HepG2 (cell line): ENCODE measurements around the gene CD36. TPM values are rescaled to one million over a fixed set of nuclear protein-coding genes. Genes with fewer than 3 reads are reported as not detected.

Experiments
- ARID4A ChIP-seq: sonication (generic); formaldehyde crosslinking; IDR thresholded peaks from 2 replicates; pipeline ENCODE4 v1.5.0; 2020; ENCODE audit warnings: mild to moderate bottlenecking, missing genetic modification reagents, borderline replicate concordance
- BCL6 ChIP-seq: IDR thresholded peaks from 2 replicates; pipeline ENCODE4 v1.6.1; 2016; ENCODE audit warnings: missing genetic modification reagents, missing compliant biosample characterization
- DPF2 ChIP-seq: sonication (generic); formaldehyde crosslinking; IDR thresholded peaks from 2 replicates; pipeline ENCODE4 v1.4.0; 2020; ENCODE audit warnings: mild to moderate bottlenecking, low read depth, missing genetic modification reagents, borderline replicate concordance
- HMG20B ChIP-seq: conservative IDR thresholded peaks from 2 replicates; pipeline ENCODE4 v1.6.1; 2016; ENCODE audit warnings: missing genetic modification reagents, missing compliant biosample characterization
- JUND ChIP-seq: sonication (generic); formaldehyde crosslinking; IDR thresholded peaks from 2 replicates; pipeline ENCODE4 v1.8.0; 2022; ENCODE audit warnings: mild to moderate bottlenecking, missing genetic modification reagents
- MIER2 ChIP-seq: IDR thresholded peaks from 2 replicates; pipeline ENCODE4 v1.6.1; 2016; ENCODE audit warnings: missing biosample characterization, missing genetic modification reagents
- MIXL1 ChIP-seq: IDR thresholded peaks from 2 replicates; pipeline ENCODE4 v1.6.1; 2016
- MTA1 ChIP-seq: sonication (generic); formaldehyde crosslinking; IDR thresholded peaks from 2 replicates; pipeline ENCODE4 v1.4.0; 2020; ENCODE audit warnings: missing genetic modification reagents, mild to moderate bottlenecking, borderline replicate concordance
- NR2F6 ChIP-seq, 2 experiments: IDR thresholded peaks; 2 replicates each; pipeline ENCODE4 v1.6.1; 2016; ENCODE audit warnings: antibody characterized with exemption in 1 of 2, mild to moderate bottlenecking in 1 of 2
- PAWR ChIP-seq: sonication (generic); formaldehyde crosslinking; IDR thresholded peaks from 2 replicates; pipeline ENCODE4 v1.4.0; 2020; ENCODE audit warnings: missing genetic modification reagents, mild to moderate bottlenecking, borderline replicate concordance
- SAFB2 ChIP-seq: sonication (generic); formaldehyde crosslinking; IDR thresholded peaks from 2 replicates; pipeline ENCODE4 v1.5.1; 2020; ENCODE audit warnings: missing genetic modification reagents, low read depth, mild to moderate bottlenecking, borderline replicate concordance
- SALL1 ChIP-seq: sonication (generic); formaldehyde crosslinking; IDR thresholded peaks from 2 replicates; pipeline ENCODE4 v1.8.0; 2022; ENCODE audit warnings: mild to moderate bottlenecking, missing genetic modification reagents
- TEAD2 ChIP-seq: sonication (generic); formaldehyde crosslinking; IDR thresholded peaks from 2 replicates; pipeline ENCODE4 v1.9.0; 2021; ENCODE audit warnings: missing genetic modification reagents
- TFE3 ChIP-seq: IDR thresholded peaks from 2 replicates; pipeline ENCODE4 v1.6.1; 2016
- ZBTB20 ChIP-seq: sonication (generic); formaldehyde crosslinking; IDR thresholded peaks from 2 replicates; pipeline ENCODE4 v1.8.1; 2023; ENCODE audit warnings: missing genetic modification reagents, low read depth, mild to moderate bottlenecking, borderline replicate concordance
- ZNF251 ChIP-seq: sonication (generic); formaldehyde crosslinking; IDR thresholded peaks from 2 replicates; pipeline ENCODE4 v1.9.0; 2021; ENCODE audit warnings: mild to moderate bottlenecking, missing genetic modification reagents
- ZNF296 ChIP-seq: sonication (generic); formaldehyde crosslinking; conservative IDR thresholded peaks from 2 replicates; pipeline ENCODE4 v1.5.0; 2020; ENCODE audit warnings: mild to moderate bottlenecking, missing genetic modification reagents
- ZNF441 ChIP-seq: sonication (generic); formaldehyde crosslinking; IDR thresholded peaks from 2 replicates; pipeline ENCODE4 v1.7.0; 2021; ENCODE audit warnings: missing genetic modification reagents, borderline replicate concordance
- ZNF570 ChIP-seq: sonication (generic); formaldehyde crosslinking; IDR thresholded peaks from 2 replicates; pipeline ENCODE4 v1.4.0; 2020; ENCODE audit warnings: mild to moderate bottlenecking, missing genetic modification reagents, borderline replicate concordance
- ZNF605 ChIP-seq: sonication (generic); formaldehyde crosslinking; IDR thresholded peaks from 2 replicates; pipeline ENCODE4 v1.8.0; 2022; ENCODE audit warnings: mild to moderate bottlenecking, missing genetic modification reagents
- ZNF768 ChIP-seq: sonication (generic); formaldehyde crosslinking; IDR thresholded peaks from 2 replicates; pipeline ENCODE4 v1.4.0; 2020; ENCODE audit warnings: missing genetic modification reagents
- ZNF878 ChIP-seq: sonication (generic); formaldehyde crosslinking; IDR thresholded peaks from 2 replicates; pipeline ENCODE4 v1.8.1; 2023; ENCODE audit warnings: mild to moderate bottlenecking, missing genetic modification reagents, moderate library complexity
- ZSCAN31 ChIP-seq: sonication (generic); formaldehyde crosslinking; IDR thresholded peaks from 2 replicates; pipeline ENCODE4 v1.5.0; 2020; ENCODE audit warnings: low read depth, mild to moderate bottlenecking, missing genetic modification reagents
- polyA plus RNA-seq, 8 experiments: library from polyadenylated mRNA; depleted of rRNA in 3 of 8; stranded (reverse) in 7 of 8; unstranded in 1 of 8; fragments of >200 nt; fragmentation: Illumina TruSeq in 4 of 8; extraction: Trizol in 4 of 8; gene quantifications; 2 replicates each; pipeline versions ENCODE4 v1.2.1 to v1.2.3, GENCODE V29; 2011 to 2016; ENCODE audit warnings: low read depth in 4 of 8, missing spikeins in 1 of 8, mixed read lengths in 1 of 8; ENCODE audit not compliant: insufficient read depth in 1 of 8
- total RNA-seq, 5 experiments: library from RNA; depleted of rRNA; stranded (reverse); fragments of >200 nt; fragmentation: Illumina TruSeq; extraction: Trizol; gene quantifications; 2 replicates each; pipeline ENCODE4 v1.2.3, GENCODE V29; 2016; ENCODE audit warnings: low read depth in 1 of 5
- TF ChIP-seq, protein P1 (sequence below): sonication (generic); formaldehyde crosslinking; IDR thresholded peaks from 2 replicates; pipeline ENCODE4 v1.8.1; 2023; ENCODE audit warnings: missing genetic modification reagents, inconsistent platforms, borderline replicate concordance

CD36 gene
- total and polyA plus RNA-seq, 2 of the 13 experiments (the other 11 are each of a cell fraction or from before 2014, with no cell fraction given): 2.8 to 4.8 TPM

GRCh38 chr7:80611779-80612178 is 26.7 kb upstream of the CD36 start (continued):
- TF ChIP-seq ZNF570 (CRISPR knock-in tag): no peak
- TF ChIP-seq, protein P1, sequence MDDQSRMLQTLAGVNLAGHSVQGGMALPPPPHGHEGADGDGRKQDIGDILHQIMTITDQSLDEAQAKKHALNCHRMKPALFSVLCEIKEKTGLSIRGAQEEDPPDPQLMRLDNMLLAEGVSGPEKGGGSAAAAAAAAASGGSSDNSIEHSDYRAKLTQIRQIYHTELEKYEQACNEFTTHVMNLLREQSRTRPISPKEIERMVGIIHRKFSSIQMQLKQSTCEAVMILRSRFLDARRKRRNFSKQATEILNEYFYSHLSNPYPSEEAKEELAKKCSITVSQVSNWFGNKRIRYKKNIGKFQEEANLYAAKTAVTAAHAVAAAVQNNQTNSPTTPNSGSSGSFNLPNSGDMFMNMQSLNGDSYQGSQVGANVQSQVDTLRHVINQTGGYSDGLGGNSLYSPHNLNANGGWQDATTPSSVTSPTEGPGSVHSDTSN: no peak
- TF ChIP-seq SALL1 (CRISPR knock-in tag): peak; percentile 94
- peak; percentile 46; the same call in 1 of the 2 replicates for TF ChIP-seq ZNF878 (CRISPR knock-in tag)
- TF ChIP-seq ZBTB20: peak; percentile 51; the same call in 1 of the 2 replicates
- no peak for TF ChIP-seq ZNF605 (CRISPR knock-in tag)
- TF ChIP-seq NR2F6 (IDR thresholded peaks at IDR 0.05): peak; percentile 49; the same call in 1 of the 2 replicates
- peak; percentile 60; the same call in 1 of the 2 replicates for TF ChIP-seq NR2F6 (CRISPR knock-in tag; IDR thresholded peaks at IDR 0.05)
- no peak for TF ChIP-seq ZNF441
- TF ChIP-seq ZNF251 (CRISPR knock-in tag): no peak
- no peak for TF ChIP-seq ZNF296 (CRISPR knock-in tag)
- TF ChIP-seq JUND: 0 out of 2 replicates have a peak, but pooled peaks have one; percentile 31
- peak; percentile 87 for TF ChIP-seq MIXL1 (CRISPR knock-in tag)
- 0 out of 2 replicates have a peak, but pooled peaks have one; percentile 71 for TF ChIP-seq DPF2 (CRISPR knock-in tag)
- no peak for TF ChIP-seq TEAD2 (CRISPR knock-in tag)
- TF ChIP-seq HMG20B (CRISPR knock-in tag): peak; percentile 70; the same call in 1 of the 2 replicates
- TF ChIP-seq BCL6: peak; percentile 78
- no peak for TF ChIP-seq SAFB2 (CRISPR knock-in tag)
- no peak for TF ChIP-seq ZNF768 (CRISPR knock-in tag)
- TF ChIP-seq PAWR: no peak
- no peak for TF ChIP-seq TFE3
- TF ChIP-seq ZSCAN31: no peak
- TF ChIP-seq MIER2 (CRISPR knock-in tag): 0 out of 2 replicates have a peak, but pooled peaks have one; percentile 30
- no peak for TF ChIP-seq ARID4A (CRISPR knock-in tag)
- no peak for TF ChIP-seq MTA1 (CRISPR knock-in tag)
